Measurements from ENCODE around the gene LSS. TPM values are rescaled to one million over a fixed set of nuclear protein-coding genes. Genes with fewer than 3 reads are reported as not detected.
"Not testable (repeated sequence)": the region's sequence is repeated elsewhere in the genome, so short reads cannot be mapped to it uniquely, and the experiment has no call there.

The LSS gene
- total RNA-seq, 1 donor from 2014 or later: 61.0 TPM

- not testable (repeated sequence) for DNase-seq (ENCODE audit: low read depth in 2 of 2)
These were observed 58.0 kb downstream of the LSS start for GRCh38 chr21:46170436-46171193.

GRCh38 chr21:46168659-46169386 is 59.8 kb downstream of the LSS start:
- no peak for DNase-seq (ENCODE audit: low read depth in 2 of 2)

GRCh38 chr21:46168238-46168637 is 60.3 kb downstream of the LSS start:
- DNase-seq (ENCODE audit: low read depth in 2 of 2): no peak

- DNase-seq (ENCODE audit: low read depth in 2 of 2): no peak
These were observed 63.5 kb downstream of the LSS start for GRCh38 chr21:46165098-46165497.

GRCh38 chr21:46163380-46163779 is 65.2 kb downstream of the LSS start:
- no peak for DNase-seq (ENCODE audit: low read depth in 2 of 2)

- DNase-seq (ENCODE audit: low read depth in 2 of 2): no peak
These were observed 66.7 kb downstream of the LSS start for GRCh38 chr21:46161633-46162592.

- no peak for DNase-seq (ENCODE audit: low read depth in 2 of 2)
These were observed 67.5 kb downstream of the LSS start for GRCh38 chr21:46160907-46161632.

- no peak for DNase-seq (ENCODE audit: low read depth in 2 of 2)
These were observed 68.0 kb downstream of the LSS start for GRCh38 chr21:46160657-46160906.

GRCh38 chr21:46159841-46160656 is 68.5 kb downstream of the LSS start:
- DNase-seq (ENCODE audit: low read depth in 2 of 2): no peak

GRCh38 chr21:46159390-46159789 is 69.2 kb downstream of the LSS start:
- DNase-seq (ENCODE audit: low read depth in 2 of 2): no peak

GRCh38 chr21:46158666-46159300 is 69.8 kb downstream of the LSS start:
- DNase-seq (ENCODE audit: low read depth in 2 of 2): no peak

GRCh38 chr21:46157987-46158451 is 70.6 kb downstream of the LSS start:
- DNase-seq (ENCODE audit: low read depth in 2 of 2): no peak

- no peak for DNase-seq (ENCODE audit: low read depth in 2 of 2)
These were observed 71.1 kb downstream of the LSS start for GRCh38 chr21:46157396-46157986.

GRCh38 chr21:46156678-46157077 is 71.9 kb downstream of the LSS start:
- no peak for DNase-seq (ENCODE audit: low read depth in 2 of 2)

- no peak for DNase-seq (ENCODE audit: low read depth in 2 of 2)
These were observed 72.3 kb downstream of the LSS start for GRCh38 chr21:46156378-46156645.

- DNase-seq (ENCODE audit: low read depth in 2 of 2): no peak
These were observed 72.8 kb downstream of the LSS start, which contains the start of gene FTCD for GRCh38 chr21:46155514-46156377. Gene FTCD, minus strand, starts transcription at chr21:46155579. Its CDS starts 56 bp downstream, at chr21:46155523.

GRCh38 chr21:46154955-46155513 is 73.5 kb downstream of the LSS start:
- no peak for DNase-seq (ENCODE audit: low read depth in 2 of 2)

GRCh38 chr21:46154155-46154954 is 74.2 kb downstream of the LSS start:
- DNase-seq (ENCODE audit: low read depth in 2 of 2): no peak
